ENCODE results near the gene SLC43A2.

Gene SLC43A2

GRCh38 chr17:1562176-1562643 is 66.4 kb downstream of the SLC43A2 start:
- DNase-seq (ENCODE audit: low read depth in 2 of 2) = no peak

DNA sequence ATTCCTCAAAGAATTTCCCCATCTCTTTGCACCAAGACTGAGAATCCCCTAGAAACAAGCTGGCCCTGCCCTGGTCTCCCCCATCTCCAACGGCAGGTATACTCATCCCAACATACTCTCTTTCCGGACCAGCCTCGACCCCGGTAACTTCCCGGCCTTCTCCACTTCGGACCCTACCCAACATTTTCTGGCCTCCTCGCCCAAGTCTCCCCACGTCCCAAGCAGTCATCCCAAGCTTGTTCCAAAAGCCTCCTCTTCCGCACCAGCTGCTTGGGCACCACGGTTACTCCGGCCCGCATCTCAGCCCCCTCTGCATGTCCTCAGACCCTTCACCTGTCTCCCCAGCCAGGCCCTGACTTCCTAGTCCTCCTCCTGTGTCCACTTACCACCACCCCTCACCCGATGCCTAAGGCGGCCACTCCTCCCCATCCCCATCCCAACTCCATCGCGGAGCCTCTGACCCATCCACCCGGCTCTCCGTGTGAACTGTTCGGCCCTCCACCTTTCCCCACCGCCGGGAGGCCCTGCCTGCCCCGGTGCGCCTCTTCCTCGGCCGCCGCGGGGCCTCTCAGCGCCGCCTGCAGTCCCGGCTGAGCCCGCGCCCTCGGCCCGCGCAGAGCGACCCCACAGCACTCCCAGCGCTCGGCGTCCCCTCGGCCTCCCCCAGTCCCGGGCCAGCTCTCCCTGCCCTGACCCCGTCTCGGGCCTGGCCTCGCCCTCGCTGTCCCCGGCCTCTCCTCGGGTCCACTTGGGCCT is 67.0 kb downstream of the SLC43A2 start:
- DNase-seq (ENCODE audit: low read depth in 2 of 2) = peak; percentile 14 to 36

- DNase-seq (ENCODE audit: low read depth in 2 of 2) = no peak
These were observed 67.7 kb downstream of the SLC43A2 start for GRCh38 chr17:1560858-1561355.

- no peak for DNase-seq (ENCODE audit: low read depth in 2 of 2)
These were observed 68.4 kb downstream of the SLC43A2 start for GRCh38 chr17:1560101-1560857.

DNA sequence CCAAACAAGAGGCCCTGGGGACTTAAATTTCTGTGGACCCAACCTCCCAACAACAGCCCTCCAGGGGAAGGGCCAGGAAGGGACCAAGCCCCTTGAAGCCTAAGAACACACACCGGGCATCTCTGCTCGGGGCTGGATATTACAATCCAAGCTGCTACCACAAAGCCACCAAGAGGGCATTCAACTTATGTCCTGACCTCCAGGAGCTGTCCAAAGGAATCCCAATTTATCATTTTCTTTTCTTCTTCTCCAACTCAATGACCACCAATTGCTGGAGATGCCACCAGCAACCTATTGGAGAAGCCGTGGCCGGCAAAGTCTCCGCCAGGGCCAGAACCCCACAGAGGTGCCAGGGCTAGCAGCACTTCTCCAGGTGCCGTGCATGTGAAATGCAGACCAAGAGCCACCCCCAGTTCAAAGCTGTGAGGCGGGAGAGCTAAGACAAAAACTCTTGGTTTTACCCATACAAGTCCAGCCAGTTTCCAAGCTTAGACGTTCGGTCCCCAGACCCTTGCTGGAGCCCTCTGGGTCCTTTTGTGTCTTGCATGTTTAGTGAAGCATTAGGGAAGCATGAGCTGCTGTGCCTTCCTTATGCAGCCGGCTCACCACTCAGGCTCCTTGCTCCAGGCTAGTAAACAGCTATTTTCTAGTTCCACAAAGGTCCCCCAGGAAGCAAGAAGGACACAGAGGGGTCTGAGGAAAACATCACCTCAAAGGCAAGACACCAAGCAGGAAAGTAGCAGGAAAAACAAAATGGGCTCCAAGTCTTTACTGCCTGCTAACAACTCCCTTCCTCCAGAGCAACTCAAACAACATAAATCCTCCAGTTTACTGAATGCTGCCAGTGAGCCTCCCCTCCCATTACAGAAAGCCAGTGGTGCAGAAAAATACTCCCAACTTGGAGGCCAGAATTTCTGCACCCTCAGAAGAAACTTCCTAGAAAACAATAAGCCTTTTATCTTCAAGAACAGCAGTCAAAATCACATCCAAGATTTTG is 69.3 kb downstream of the SLC43A2 start:
- DNase-seq (ENCODE audit: low read depth in 2 of 2) = no peak

DNA sequence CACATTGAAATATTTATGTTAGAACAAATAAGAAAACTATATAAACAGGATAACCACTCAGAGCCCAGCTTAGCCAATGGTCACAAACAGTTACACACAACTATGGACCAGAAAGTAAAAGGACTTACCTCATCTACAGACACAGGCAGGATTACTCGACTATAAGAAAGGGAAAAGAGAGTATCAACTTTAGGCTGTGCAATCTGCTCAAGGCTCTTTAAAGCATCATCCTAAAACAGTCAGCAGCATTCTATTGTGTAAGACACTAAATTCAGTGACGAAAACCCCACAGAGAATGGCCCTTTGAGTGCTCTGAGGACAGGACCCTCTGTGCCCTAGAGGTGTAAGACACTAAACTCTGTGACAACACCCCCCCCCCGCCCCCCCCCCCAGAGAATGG is 70.2 kb downstream of the SLC43A2 start:
- no peak for DNase-seq (ENCODE audit: low read depth in 2 of 2)

- DNase-seq (ENCODE audit: low read depth in 2 of 2) = no peak
These were observed 71.1 kb downstream of the SLC43A2 start for GRCh38 chr17:1557355-1558095.

DNA sequence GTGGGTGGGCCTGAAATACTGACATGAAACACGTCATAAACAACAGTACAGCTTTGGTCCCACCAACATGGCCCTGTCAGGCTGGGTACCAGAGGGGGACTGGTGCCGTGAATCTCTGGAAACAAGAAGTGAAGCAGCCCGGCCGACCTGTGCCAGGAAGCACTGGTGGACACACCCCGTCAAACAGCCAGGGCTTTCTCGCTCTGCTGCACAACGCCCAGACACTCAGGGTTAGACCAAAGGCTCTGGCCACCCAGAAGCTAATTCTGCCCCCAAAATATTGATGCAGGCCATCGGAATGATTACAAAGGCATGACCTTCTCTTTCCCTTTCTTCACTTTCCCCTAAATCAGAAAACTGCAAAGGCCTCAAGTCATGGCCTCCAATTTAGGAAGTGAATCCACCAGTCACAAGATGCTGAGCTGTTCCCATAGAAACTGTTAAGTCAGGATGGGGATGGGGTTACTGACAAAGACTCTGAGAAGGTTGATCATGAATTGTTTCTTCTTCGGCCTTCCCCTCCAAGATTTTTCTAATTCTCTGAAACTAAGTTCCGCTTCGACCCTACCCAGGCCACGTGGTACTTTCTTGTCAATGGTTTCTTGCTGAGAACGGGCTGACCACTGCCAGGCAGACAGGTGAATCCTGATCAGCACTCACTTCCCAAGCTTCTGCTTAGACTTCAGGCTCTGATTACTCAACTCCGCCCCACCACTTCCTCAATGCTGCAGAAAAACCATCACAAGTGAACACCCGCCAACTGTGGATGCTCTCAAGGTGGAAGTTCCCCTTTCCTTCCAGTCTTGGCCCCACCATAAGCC is 72.8 kb downstream of the SLC43A2 start:
- no peak for DNase-seq (ENCODE audit: low read depth in 2 of 2)

- DNase-seq (ENCODE audit: low read depth in 2 of 2) = no peak
These were observed 73.7 kb downstream of the SLC43A2 start for GRCh38 chr17:1554751-1555540.

GRCh38 chr17:1553354-1554266 is 75.0 kb downstream of the SLC43A2 start:
- no peak for DNase-seq (ENCODE audit: low read depth in 2 of 2)

GRCh38 chr17:1552932-1553331 is 75.7 kb downstream of the SLC43A2 start:
- no peak for DNase-seq (ENCODE audit: low read depth in 2 of 2)

DNA sequence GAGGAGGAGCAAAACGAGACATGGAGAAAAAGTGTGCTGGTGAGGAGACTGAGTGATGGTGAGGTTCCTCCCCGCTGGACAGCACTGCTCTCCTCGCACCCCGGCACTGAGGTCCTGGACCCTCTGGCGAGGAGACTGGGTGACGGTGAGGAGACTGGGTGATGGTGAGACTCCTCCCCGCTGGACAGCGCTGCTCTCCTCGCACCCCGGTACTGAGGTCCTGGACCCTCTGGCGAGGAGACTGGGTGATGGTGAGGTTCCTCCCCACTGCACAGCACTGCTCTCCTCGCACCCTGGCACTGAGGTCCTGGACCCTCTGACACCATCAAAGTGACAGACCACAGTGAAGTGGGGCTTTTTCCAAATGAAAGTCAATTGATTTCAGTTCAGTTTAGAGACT is 76.9 kb downstream of the SLC43A2 start:
- no peak for DNase-seq (ENCODE audit: low read depth in 2 of 2)

DNA sequence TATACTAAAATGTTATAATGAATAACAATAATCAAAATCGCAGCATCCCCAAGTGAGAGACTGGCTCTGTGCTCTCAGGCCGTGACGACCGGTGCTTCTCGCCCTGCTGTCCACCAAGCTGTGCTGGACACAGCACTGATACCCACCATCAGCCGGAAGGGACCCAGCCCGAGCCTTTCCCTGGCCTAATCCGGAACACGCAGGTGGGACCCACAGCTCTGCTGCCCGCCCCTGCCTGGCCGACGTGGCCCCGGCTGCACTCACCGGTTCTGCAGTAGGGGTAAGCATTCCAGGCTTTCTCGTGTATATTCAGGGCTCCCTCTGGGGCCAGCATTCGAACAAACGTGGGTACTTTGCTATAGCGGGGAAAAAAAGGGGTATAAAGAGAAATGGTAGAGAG is 80.6 kb downstream of the SLC43A2 start:
- DNase-seq (ENCODE audit: low read depth in 2 of 2) = no peak

- no peak for DNase-seq (ENCODE audit: low read depth in 2 of 2)
These were observed 82.2 kb downstream of the SLC43A2 start for GRCh38 chr17:1546292-1546922.

GRCh38 chr17:1545618-1546017 is 83.0 kb downstream of the SLC43A2 start:
- no peak for DNase-seq (ENCODE audit: low read depth in 2 of 2)

DNA sequence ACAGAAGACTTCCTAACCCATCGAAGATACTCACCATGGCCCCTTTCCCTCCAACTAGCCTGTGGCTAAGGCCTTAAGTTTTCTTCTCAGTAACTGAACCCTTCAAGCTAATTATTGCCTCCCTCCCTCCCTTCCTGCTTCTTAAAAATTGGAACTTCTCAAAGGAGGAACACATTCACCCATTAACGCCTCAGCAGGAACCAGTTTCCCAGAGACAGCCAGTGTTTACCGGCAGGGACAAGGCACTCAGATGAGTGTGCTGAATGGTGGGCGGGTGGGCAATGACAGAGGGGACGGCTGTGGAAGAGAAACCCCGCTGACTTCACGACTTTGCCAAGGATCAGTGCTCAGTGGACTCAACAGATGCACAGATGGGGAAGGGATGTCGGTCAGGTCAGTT is 86.3 kb downstream of the SLC43A2 start:
- DNase-seq (ENCODE audit: low read depth in 2 of 2) = no peak

DNA sequence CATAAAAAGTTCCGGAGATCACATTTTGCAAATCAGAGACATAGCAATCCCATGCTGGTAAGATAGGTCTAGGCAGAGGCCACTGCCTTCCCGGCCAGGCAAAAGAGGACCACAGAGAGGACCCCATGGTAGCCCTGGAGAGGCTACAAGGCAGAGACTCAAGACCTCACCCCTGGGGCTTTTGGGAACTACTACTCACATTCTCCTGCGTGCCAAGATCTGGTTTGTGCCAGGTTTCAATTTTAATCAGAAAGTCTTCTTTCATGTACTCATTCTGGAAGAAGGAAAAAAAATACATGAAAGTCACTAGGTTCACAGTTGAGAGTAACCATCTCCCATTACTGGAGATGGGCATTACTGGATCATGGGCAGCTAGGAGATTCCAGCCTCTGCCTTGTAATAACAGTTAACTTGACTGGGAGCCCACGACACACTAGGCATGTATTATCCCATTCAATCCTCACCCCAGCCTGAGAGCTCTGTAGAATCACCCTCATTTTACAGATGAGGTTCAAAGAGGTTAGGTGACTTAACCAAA is 87.2 kb downstream of the SLC43A2 start:
- no peak for DNase-seq (ENCODE audit: low read depth in 2 of 2)

All from stimulated activated CD4-positive, alpha-beta T cell treated with anti-CD3 and anti-CD28 coated beads, Interleukin-1b, Interleukin-23, amount 100 ng/mL, for 4 hours (primary cell).